HG02571 (cell line): ENCODE measurements around the gene MS4A15.

Experiments
- ATAC-seq: cut with Tn5 transposase; IDR thresholded peaks from one replicate; pipeline ENCODE4 v1.9.1; 2021; ENCODE audit warnings: mild to moderate bottlenecking, moderate library complexity; ENCODE audit not compliant: unreplicated experiment

The MS4A15 gene

DNA sequence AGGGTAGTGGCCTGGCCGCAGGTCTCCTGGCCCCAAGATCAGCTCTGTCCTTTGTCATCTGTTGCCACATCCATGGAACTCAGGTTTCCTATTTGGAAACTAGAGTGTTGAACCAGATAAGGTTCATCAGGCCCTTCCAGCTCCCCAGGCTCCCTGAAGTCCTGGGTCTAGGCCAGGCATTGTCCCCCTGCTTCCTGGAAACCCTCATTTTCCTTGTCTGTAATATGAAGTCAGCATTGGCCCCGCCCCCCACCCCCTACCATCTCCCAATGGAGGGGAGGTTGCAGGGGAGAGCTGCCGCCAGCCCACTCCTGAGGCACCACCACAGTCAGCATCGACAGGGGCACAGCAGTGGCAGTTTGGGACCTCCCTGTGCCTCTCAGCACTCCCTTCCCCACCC lies 19.5 kb downstream of the MS4A15 start:
- ATAC-seq: no peak

DNA sequence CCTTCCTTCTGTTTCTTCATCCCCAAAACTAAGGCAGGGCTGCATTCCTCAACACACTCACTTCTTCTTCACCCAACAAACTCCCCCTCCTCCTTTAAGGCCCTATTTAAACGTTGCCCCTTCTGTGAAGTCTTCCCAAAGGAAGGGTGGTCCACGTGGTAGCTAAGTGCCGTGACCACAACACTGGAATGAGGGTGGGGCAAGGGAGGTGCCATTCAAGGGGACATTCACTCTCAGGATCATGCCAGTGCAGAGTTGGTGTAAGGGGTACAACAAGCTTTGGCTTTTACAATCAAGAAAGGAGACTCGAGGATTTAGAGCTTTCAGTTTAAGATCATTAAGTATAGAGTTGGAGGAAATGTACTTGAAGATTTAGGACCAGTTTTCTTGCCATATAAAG lies 20.4 kb downstream of the MS4A15 start:
- no peak for ATAC-seq

DNA sequence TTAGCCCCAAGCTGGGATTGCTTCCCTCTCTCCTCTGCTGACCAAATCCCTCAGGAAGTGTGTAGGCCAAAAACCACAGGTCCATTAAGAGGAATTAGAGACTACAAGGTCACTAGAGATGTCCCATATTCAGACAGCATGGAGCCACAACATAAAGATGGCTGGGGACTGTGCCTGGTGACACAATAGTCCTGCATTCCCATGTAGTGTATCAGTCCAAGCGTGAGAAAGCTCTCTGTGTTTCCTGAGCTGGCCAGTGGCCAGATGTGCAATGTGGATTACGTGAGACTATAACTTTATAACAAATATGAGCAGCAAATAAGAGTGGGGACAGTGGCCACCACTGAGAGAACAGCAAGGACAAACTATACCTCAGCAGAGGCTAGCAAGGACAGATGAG lies 20.9 kb downstream of the MS4A15 start:
- ATAC-seq: no peak

DNA sequence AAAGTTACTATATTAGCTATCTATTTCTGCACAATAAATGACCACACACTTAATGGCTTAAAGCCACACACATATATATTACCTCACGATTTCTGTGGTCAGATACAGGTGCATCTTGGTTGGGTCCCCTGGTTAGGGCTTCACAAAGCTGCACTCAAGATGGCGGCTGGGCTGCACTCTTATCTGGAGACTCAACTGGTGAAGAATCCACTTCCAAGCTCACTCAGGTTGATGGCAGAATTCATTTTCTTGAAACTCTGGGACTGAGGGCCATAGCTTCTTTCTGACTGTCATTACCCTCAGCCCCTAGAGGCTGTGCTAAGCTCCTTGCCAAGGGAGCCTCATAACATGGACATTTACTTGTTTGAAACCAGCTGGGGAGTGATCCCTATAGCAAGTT lies 23.4 kb downstream of the MS4A15 start:
- no peak for ATAC-seq

DNA sequence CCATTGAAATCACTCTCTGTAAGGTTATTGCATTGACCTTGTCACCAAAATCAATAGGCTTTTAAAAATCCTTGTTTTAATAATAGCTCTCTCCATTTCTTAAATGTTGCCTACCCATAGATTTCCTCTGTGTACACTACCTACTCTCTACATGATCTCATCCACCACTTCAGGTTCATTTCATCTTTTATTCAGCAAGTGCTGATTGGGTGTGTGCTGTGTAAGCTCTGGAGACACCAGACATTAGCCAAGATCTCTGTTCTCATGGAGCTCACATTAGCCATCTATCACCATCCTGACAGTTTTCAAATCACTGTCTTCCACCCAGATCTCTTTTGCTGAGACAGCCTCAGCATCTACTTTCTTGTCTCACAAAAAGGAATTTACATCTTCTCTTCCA lies 24.1 kb downstream of the MS4A15 start:
- no peak for ATAC-seq

DNA sequence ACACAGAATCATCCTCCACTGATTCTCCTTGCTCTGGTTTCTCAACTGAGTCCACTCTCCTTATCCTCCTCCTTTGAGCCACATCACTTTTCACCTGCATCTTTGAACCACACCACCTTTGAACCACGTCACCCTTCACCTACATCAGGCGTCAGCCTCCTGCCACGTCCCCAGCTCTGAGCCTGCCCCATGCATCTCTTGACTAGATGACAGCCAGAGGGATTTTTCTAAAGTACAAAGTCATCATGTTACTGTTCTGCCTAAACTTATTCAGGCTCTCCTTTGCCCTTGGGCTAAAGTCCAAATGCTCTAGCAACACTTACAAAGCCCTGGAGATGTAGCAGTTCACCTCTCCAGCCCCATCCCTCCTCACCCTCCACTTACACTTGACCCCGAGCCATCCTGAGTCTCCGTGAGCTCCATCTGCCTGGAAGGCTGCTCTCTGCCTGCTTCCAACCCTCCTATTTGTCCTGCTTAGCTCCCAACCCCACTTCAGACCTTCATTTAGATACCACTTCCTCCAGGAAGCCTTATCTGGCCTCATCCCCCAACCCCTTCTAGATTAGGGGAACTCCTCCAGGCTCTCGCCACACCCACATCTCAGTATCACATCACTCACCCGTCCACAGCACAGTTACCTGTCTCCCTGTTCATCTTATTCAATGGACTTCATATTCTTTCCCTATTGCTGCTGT lies 24.8 kb downstream of the MS4A15 start:
- no peak for ATAC-seq

DNA sequence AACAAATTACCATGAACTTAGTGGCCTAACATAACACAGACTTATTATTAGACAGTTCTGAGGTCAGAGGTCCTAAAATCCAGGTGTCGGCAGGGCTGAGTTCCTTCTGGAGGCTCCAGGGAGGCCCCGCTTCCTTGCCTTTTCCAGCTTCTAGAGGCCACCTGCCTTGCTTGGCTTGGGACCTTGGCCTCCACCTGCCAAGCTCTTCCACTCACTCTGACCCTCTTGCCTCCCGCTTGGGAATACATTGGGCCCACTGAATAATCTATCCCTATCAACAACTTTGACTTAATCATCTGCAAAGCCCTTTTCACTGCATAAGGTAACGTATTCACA lies 25.3 kb downstream of the MS4A15 start:
- ATAC-seq: no peak

DNA sequence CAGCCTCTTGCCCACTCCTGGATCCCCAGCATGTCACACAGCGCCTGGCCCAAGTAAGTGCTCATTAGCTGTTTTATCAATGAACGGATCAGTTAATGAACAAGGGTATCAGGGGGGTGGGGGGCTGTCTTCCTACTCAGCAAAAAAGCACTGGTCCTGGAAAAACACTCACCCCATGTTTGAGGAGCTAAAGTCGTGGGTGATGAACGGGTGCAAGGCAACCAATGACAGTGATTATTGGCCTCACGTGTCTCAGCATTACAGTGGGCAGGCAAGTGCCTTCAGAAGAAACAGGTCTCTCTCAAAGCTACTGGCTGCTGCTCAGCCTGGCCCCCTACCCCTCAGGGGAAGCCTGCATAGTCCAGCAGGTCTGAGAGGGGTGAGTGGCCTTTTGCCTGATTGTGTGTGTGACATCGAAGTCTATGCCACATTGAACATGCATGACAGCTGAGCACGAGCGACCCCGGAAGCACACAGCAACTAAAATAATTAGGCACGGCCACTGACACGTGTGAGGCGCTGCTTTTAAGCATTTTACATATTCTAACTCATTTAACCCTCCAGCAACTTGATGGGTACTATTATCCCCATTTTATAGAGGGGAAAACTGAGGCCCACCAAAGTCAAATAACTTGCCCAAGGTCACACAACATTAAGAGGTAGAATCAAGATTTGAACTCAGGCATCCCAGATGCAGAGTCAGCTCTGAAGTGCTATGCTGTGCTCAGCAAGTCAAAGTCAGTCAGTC lies 25.9 kb downstream of the MS4A15 start:
- ATAC-seq: no peak

DNA sequence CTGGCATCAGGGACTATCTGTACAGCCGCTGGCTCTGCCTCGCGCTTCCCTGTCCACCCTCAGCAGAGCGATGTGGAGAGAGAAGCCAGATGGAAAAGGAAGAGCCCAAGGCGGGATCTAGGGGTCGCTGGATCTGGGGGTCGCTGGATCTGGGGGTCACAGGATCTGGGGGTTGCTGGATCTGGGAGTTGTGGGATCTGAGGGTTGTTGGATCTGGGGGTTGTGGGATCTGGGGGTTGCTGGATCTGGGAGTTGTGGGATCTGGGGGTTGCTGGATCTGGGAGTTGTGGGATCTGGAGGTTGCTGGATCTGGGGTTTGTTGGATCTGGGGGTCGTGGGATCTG lies 26.4 kb downstream of the MS4A15 start:
- ATAC-seq: no peak

DNA sequence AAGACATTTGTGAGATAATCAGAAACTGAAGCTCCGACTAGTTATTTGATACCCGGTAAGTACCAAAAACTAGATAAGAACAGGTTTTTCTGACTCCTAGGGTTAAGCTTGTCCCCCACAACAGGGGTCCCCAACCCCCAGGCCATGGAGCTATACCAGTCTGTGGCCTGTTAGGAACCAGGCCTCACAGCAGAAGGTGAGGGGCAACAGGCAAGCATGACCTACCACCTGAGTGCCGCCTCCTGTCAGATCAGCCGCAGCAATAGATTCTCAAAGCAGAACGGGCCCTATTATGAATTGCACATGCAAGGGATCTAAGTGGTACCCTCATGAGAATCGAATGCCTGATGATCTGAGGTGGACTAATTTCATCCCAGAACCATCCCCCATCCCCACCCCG lies 27.2 kb downstream of the MS4A15 start:
- ATAC-seq: no peak

DNA sequence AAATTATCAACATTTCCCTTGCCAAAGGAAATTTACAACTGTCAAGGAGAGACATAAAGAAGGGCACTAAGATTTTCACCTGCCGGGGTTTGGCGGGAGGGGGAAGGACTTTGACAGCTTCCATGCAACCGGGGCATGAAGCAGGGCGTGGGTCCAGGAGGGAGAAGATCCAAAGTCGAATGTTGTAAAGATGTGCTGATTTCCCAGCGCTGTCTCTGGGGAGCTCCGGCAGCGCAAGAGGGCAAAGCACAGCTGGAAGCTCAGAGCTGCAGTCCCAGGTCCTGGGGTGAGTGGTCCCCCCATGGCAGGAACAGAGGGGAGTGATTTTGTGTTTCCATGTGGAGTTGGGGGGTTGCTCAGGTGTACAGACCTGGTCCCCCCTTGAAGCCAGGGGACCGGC lies 28.5 kb downstream of the MS4A15 start, which contains the start of gene MS4A10:
MS4A10 (plus strand) TSS at position 198 of the 400 bp plus-strand sequence. CDS start 5,003 bp downstream, outside the sequence.
- no peak for ATAC-seq

DNA sequence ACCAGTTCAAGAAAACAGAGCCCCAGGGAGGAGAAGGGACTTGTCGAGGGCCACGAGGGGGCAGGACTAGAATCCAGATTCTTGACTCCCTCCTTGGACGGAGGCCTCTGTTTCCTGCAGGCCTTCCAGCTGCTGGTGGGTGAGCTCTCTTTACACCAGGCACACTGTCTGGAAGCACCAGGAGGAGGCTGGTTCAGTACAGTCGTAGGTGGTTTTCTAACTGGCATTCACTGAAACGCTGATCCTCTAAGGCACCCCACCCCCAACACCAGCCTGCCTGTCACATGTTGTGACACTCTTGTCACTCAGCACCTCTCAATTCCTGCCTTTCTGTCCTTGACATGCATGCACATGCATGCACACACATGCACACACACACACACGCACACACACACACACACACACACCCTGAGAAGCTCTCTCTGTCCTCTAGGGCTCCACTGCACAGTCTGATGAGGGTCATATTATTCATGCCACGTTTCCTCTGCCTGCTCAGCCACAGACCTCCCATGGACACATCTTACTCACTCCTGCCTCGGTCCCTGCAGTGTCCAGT lies 29.2 kb downstream of the MS4A15 start:
- no peak for ATAC-seq

DNA sequence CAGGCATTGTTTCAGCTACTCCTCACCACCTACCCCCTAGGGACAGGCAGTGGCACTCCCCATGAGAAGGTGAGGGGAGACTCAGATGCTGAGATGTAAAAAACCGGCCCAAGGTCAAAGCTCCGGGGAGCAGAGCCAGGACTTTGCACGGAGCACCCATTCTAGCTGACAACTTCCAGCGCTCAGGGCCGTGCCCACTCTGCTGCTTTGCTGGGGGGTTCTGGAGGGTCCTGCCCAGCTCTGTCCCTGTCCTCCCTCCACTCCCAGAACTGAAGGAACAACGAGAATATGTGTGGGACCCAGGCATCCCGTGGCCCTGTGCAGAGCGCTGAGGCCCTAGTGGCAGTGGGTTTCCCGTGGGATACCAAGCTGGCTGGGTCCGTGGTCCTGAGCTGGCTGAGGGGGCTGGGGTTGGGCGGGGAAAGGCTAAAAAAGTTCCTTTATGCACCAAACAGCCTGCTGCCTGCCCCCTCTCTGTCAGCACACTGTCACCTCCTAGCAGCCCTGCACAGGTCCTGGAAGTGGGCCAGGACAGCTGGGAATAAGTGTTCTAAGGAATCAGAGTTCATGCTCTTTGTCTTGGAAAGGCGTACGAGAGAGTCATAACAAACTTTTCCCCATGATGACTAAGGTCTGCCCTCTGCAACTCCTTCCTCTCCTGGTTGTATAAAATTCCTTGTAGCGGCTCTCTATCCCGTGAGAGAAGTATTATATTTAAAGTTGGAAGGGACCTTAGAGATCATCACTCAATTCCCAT lies 30.3 kb downstream of the MS4A15 start:
- no peak for ATAC-seq

DNA sequence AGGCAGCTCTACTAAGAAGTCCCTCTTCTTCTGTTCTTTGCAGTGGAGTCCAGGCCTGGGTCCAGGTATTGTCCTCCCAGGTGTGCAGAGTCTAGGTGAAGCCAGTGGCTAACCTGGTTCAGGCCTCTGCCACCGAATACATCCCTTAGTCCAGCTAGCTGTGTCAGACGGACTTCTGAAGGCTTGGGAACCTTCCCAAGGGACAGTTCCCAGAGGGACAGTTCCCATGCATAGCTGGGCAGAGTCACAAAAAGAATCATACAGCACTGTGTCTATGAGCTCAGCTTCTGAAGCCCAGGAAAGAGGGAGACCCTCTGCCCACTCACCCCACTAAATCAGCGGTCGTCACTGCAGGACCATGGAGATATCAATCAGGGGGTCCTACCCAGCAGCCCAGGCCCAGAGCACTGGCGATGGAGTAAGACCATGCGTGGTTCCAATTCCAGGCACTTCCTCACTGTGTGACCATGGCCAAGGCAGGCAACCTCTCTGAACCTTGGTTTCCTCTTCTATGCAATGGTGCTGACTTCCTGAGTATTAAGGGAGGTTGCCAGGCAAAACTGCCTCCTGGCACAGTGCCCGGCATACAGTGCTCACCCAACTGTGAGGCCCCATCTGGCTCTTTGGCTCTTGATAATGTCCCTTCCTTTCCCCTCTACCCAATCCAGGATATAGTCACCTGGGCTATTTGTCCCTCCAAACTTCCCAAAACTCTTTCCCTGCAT lies 31.9 kb downstream of the MS4A15 start:
- ATAC-seq: no peak

DNA sequence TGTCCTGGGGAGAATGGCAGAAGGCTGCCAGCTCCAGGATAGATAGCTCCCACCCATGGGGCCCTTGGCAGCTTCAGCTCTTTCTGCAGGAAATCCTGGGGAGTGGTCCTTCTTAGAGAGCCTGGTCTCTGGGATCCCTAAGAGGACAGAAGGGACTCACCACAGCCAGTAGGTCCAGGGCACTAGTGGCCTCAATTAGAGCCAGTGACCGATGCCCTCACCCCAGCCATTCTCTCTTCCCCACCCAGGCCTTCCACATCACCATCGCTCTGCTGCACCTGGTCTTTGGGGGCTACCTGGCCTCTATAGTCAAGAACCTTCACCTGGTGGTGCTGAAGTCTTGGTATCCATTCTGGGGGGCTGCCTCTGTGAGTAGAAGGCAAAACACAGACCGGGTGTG lies 34.1 kb downstream of the MS4A15 start:
- ATAC-seq: no peak

DNA sequence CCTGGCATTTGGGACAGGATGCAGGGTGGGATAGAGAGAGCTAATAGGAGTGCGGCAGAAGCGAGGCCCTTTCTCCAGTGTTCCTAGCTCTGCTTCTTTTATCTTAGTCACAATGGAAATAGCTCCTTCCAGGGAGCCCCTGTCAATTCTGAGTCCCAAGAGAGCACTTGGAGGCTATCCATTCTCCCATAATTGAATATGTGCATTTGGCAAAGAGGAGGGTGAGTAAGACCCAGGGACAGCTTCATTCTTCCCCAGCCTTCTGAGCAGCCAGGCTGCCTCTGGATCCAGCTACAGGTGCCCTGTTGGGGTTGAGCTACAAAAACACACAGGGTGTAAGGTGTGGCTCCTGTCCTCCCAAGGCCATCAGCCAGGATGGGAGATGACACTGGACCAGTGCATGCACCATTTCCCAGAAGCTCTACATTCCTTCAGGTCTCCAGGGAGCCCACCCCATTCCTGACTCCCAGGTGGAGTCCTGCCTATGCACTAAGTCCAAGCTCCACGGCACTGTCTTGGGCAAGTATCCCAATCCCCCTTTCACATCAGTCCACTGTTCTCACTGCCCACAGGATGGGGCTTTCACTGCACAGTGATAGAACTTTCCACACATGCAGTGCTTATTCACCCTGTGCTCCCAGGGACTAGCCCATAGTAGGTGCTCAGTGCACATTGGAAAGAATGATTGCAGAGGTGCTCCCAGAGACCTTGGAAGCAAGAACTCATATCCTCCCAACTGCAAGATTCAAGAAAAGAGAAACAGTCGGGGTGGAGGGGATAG lies 34.7 kb downstream of the MS4A15 start:
- no peak for ATAC-seq

DNA sequence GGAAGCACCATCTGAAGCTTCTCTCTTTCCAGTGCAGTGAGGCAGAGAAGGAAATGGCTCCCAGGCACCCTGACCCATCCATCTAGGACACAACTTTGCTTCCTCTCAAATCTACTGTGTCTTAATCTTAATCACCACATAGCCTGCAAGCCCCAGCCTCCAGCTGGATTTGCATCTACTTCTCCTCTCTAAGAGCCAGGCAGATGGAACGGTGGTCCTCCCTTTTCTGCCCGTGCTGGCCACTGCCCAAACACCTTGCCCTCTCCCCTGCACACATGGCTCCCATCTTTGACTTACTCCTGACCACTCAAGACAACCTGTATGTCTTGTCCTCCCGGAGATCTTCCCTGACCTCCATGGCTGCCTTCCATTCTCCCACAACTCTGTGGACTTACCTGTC lies 35.9 kb downstream of the MS4A15 start:
- no peak for ATAC-seq

DNA sequence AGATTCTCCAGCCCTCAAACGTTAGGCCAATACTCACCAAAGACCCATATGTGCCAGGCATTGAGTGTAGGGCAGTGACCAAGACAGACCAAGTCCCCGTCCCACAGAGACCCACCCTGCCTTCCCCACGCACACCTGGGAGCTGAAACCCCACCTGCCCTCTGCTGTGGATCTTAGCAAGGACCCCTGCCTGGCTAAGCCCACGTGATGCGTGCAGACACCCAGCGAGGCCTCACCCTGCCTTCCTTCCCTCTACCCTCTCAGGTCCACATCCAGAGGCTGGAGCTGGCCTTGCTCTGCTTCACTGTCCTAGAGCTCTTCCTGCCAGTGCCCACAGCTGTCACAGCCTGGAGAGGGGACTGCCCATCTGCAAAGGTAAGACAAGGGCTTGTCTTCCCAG lies 38.6 kb downstream of the MS4A15 start:
- ATAC-seq: no peak

DNA sequence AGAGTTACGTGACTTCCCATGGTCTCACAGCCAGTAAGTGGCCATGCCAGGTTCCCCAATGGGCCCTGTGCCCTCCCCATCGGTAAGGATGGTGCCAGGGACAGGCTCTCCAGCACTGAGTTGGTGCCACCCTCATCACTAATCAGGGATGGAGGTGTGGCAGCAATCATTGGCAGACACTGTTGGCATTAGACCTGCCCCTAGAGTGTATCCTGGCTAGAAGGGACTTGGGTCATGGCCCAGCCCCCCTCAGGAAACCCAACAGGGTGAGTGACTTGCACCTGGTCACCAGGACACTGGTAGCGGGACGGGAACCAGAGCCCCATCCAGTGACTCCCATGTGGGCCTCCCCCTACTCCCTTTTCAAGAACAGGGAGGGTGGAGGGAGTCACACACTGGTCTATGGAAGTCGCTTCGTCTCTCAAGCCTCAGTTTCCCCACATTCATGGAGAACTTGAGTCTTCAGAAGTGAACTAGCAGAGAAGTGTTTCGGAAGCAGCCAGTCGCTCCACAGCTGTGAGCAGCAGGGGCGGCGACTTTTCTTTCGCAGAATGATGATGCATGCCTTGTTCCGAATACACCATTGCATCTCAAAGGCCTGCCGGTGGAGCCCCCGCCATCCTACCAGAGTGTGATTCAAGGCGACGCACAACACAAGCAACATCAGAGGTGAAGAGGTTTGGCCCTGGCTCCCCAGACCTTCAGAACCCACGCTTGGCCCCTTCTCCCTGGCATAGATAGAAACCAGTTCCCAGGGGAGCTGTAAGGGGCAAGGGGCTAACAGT lies 41.4 kb downstream of the MS4A15 start:
- ATAC-seq: no peak

DNA sequence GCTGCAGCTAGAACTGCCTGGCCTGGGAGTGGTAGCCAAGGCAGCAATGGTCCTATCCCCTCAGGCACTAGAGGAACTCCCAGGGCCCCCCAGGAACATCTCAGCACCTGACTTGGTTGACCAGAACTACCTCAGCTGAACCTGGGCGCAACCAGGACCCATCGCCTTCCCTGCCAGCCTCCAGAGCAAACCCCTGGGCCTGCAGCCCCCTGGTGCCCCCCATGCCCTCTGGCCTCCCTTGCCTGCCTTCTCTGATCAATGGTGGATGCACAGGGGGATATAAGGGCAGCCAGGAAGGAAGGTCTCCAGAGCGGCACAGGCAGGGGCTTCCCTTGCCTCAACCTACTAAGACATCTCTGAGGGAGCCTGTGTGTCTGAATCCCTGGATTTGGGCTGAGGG lies 42.0 kb downstream of the MS4A15 start:
- no peak for ATAC-seq
